Activated CD8-positive, alpha-beta memory T cell treated with anti-CD3 and anti-CD28 coated beads for 36 hours (primary cell): ENCODE results near the gene CDK4. TPM values are rescaled to one million over a fixed set of nuclear protein-coding genes. Genes with fewer than 3 reads are reported as not detected.

ENCODE experiments used
- CTCF ChIA-PET: fragments of 350-600 bp; sonication (Branson Sonifier 250); formaldehyde crosslinking; loops from one replicate; lab custom pipeline; 2021; ENCODE audit warnings: antibody characterized with exemption; lab: Charles Lee
- POLR2A ChIA-PET: fragments of 350-600 bp; sonication (Branson Sonifier 250); formaldehyde crosslinking; loops from one replicate; lab custom pipeline; 2021; ENCODE audit warnings: antibody characterized with exemption; lab: Charles Lee
- total RNA-seq, 2 experiments: library from RNA; stranded (reverse); gene quantifications; one replicate each; pipeline ENCODE4 v1.2.3, GENCODE V29; 2021

The CDK4 gene
- total RNA-seq, 2 experiments from 2014 or later: 297 to 307 TPM

DNA sequence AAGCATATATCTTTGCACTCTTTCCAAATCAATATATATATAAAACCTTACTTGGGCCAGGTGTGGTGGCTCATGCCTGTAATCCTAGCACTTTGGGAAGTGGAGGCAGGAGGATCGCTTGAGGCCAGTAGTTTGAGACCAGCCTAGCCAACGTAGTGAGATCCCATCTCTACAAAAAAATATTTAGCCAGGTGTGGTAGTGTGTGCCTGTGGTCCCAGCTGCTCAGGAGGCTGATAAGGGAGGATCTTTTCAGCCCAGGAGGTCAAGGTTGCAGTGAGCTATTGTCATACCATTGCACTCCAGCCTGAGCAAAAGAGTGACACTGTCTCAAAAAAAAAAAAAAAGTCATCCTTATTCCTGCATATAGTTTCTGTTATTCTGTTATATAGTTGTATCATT is 43.8 kb downstream of the CDK4 start:
- CTCF ChIA-PET: interaction anchor here (0.7 kb wide), 1 partner anchor 16 kb away, joined by 3 read pairs; no protein-coding TSS in a partner anchor
- POLR2A ChIA-PET: interaction anchor here (1.2 kb wide), 1 partner anchor 11 kb away, joined by 4 read pairs; no protein-coding TSS in a partner anchor

- ChIA-PET CTCF (no interaction called here), POLR2A (interaction anchor here (1.2 kb wide), 1 partner anchor 12 kb away, joined by 4 read pairs; no protein-coding TSS in a partner anchor)
Observed at GRCh38 chr12:57707250-57707649, 44.9 kb downstream of the CDK4 start.

DNA sequence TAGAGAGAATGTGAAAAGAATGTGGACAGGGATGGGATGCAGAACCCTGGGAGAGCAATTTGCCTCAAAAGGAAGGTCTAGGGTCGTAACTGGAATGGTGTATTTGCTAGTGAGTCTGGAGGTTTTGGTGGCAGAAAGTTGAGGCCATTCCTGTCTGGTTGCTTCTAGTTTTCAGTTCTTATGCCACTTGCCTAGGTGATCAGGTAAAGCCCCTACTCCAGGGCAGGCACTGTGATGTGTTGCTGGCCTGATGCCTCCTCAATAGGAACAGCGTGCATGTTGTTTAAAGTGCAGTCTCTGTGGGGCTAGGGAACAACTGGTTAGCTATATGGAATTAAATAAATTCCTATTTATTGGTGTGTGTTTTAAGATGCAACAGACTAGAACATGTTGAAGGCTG is 51.8 kb downstream of the CDK4 start:
- POLR2A ChIA-PET: no interaction called here

GRCh38 chr12:57698414-57698813 is 53.7 kb downstream of the CDK4 start:
- ChIA-PET CTCF (interaction anchor here (0.7 kb wide), 2 partner anchors 63 to 586 kb away, joined by 3 read pairs; no protein-coding TSS in a partner anchor), POLR2A (no interaction called here)

More for the DNA sequence above, 51.8 kb downstream of the CDK4 start:
- CTCF ChIA-PET: no interaction called here

Other genes starting within 250 kb of the CDK4 start
- 1 to 10 TPM; 9.6 to 9.8 TPM for gene DDIT3, start 231.8 kb downstream of the CDK4 start, total RNA-seq
- 10 to 100 TPM; 53.3 to 53.4 TPM for gene MBD6, start 229.5 kb downstream of the CDK4 start, total RNA-seq
- gene DCTN2, start 205.1 kb downstream of the CDK4 start, total RNA-seq: 10 to 100 TPM; 84.3 to 88.2 TPM
- 1 to 10 TPM; 1.7 to 2.0 TPM for gene KIF5A, start 202.3 kb downstream of the CDK4 start, total RNA-seq
- 10 to 100 TPM; 22.3 to 24.4 TPM for gene PIP4K2C, start 161.1 kb downstream of the CDK4 start, total RNA-seq
- 10 to 100 TPM; 13.3 to 14.5 TPM for gene DTX3, start 147.5 kb downstream of the CDK4 start, total RNA-seq
- 1 to 10 TPM; 1.6 to 2.3 TPM for gene ARHGEF25, start 140.9 kb downstream of the CDK4 start, total RNA-seq
- 1 to 10 TPM; 3.2 TPM for gene B4GALNT1, start 119.1 kb downstream of the CDK4 start, total RNA-seq
- gene OS9, start 58.2 kb downstream of the CDK4 start, total RNA-seq: 10 to 100 TPM; 77.3 to 83.5 TPM
- gene AGAP2, start 13.6 kb downstream of the CDK4 start, total RNA-seq: 10 to 100 TPM; 29.3 to 29.7 TPM
- gene TSPAN31, start 7.3 kb downstream of the CDK4 start, total RNA-seq: 10 to 100 TPM in 1 of 2 experiments, 1 to 10 TPM in 1; 8.6 to 10.6 TPM
- 10 to 100 TPM; 27.0 to 27.6 TPM for gene MARCHF9, start 2.8 kb upstream of the CDK4 start, total RNA-seq
- gene CYP27B1, start 14.8 kb upstream of the CDK4 start, total RNA-seq: 10 to 100 TPM; 10.8 to 11.4 TPM
- 10 to 100 TPM; 69.1 to 74.5 TPM for gene METTL1, start 19.8 kb upstream of the CDK4 start, total RNA-seq
- gene EEF1AKMT3, start 20.3 kb upstream of the CDK4 start, total RNA-seq: 1 to 10 TPM; 4.2 to 5.0 TPM
- 10 to 100 TPM; 66.0 to 69.8 TPM for gene TSFM, start 30.5 kb upstream of the CDK4 start, total RNA-seq
- under 1 TPM; 0.53 to 0.69 TPM for gene AVIL, start 66.4 kb upstream of the CDK4 start, total RNA-seq
- 10 to 100 TPM; 66.1 to 68.7 TPM for gene CTDSP2, start 94.4 kb upstream of the CDK4 start, total RNA-seq
- gene ATP23, start 189.3 kb upstream of the CDK4 start, total RNA-seq: 10 to 100 TPM in 1 of 2 experiments, 1 to 10 TPM in 1; 9.7 to 10.9 TPM